A673 (cell line): ENCODE results near the gene BRWD1.

Experiments
- CTCF ChIP-seq: fragments of 300-800, 200-600 bp; sonication (generic); conservative IDR thresholded peaks from 2 replicates; pipeline ENCODE4 v1.5.1; 2017; ENCODE audit warnings: low read depth, mild to moderate bottlenecking, antibody characterized with exemption, low read length, moderate library complexity, mixed read lengths
- EZH2 ChIP-seq: fragments of 200-600 bp; sonication (generic); IDR thresholded peaks from 2 replicates; pipeline ENCODE4 v1.6.1; 2017; ENCODE audit warnings: borderline replicate concordance, low read depth, mild to moderate bottlenecking, mixed read lengths, antibody characterized with exemption, low read length; ENCODE audit not compliant: poor library complexity, severe bottlenecking

- TF ChIP-seq CTCF (no peak), EZH2 (no peak)
Measured at GRCh38 chr21:39258207-39258606, 55.2 kb downstream of the BRWD1 start.
